GM19240 (cell line): ENCODE results near the gene THADA.
"Not testable (repeated sequence)": the region's sequence is repeated elsewhere in the genome, so short reads cannot be mapped to it uniquely, and the experiment has no call there.

ENCODE experiments used
- DNase-seq: peaks from one replicate; pipeline ENCODE4 v3.0.0; 2011; ENCODE audit warnings: low spot score; ENCODE audit not compliant: insufficient read length

The THADA gene

DNA sequence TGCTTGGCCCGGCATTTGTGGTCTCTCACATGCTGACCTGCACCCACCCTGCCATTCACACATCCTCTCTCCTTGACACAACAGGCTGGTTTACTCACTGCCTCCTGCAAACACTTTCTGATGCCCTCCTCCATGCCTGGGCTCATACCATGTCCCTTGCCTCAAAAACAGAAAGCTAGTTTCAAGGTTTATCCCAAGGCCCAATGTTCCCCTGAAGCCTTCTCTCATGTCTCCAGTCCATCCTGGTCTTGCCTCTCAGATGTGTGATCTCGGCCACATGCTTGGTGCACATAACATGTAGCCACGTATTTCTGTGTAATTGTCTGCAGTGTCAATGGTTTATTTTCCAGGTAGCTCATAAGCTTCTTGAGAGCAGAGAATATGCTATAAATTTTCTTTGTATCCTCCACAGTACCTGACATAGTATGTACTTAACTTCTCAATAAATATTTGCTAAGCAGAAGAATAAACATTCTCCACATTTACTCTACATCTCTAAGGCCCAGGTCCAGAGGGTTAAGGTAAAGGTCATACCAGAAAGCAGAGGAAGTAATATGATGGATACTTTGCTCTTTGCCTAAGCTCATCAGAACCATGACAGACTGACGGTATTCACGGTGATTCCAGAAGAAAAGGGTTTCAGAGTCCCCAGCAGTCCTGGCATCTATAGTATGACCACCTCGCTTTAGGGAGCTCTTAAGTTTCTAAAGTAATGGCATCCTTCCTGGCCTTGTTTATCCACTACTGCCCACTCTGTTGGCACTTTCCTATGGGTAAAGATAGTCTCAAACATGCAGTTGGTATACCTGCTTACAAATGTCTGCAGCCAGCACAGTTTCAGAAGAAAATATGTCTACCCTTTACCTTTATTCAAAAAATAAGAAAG is 206.0 kb downstream of the THADA start:
- DNase-seq: no peak

DNA sequence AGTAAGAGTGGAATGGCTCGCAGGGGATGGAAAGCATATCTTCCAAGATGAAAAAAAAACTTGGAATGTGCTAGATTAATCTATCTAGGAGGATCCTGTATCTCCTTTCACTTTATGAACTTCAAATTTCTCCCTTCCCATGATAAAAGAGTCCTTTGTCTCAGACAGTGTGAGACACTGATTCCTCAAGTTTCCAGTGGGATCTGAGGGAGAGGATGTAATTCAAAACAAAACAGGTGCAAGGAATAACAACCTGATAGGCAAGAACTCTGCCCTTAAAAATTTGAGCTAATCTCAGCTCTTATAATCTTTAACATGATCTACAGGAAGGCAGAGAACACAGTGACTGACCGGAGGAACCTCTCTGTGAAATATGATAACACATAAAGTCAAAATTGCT is 207.5 kb downstream of the THADA start:
- DNase-seq: no peak

GRCh38 chr2:43387092-43388062 is 208.5 kb downstream of the THADA start:
- no peak for DNase-seq

GRCh38 chr2:43386679-43387078 is 209.2 kb downstream of the THADA start:
- not testable (repeated sequence) for DNase-seq

GRCh38 chr2:43384143-43384542 is 211.7 kb downstream of the THADA start:
- DNase-seq: no peak

DNA sequence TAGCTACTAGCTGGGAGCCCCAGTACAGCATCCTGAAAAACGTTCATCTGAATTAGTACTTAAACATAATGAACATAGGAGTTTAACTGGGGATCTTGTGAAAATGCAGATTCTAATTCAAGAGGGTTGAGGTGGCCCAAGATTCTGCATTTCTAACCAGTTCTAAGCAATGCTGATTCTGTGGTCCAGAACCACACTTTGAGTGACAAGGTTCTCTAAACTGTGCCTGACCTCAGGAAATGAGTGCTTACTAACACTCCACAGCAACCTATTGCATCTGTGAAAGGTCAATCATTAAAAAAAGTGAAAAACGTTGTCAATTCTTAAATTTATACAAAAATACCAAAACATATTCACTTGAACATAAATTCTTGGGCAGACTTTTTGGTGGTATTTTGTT is 212.3 kb downstream of the THADA start:
- no peak for DNase-seq

DNA sequence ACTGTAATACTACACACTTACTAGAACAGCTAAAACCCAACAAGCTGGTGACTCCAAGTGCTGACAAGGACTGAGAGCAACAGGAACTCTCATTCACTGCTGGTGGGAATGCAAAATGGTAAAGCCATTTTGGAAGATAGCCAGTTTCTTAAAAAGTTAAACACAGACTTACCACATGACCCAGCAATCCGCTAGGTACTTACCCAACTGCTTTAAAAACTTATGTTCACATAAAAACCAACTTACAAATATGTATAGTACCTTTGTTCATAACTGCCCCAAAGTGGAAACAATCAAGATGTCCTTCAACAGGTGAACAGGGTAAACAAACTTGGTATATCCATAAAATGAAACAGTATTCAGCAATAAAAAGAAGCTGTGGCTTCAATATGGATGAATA is 216.3 kb downstream of the THADA start:
- no peak for DNase-seq

DNA sequence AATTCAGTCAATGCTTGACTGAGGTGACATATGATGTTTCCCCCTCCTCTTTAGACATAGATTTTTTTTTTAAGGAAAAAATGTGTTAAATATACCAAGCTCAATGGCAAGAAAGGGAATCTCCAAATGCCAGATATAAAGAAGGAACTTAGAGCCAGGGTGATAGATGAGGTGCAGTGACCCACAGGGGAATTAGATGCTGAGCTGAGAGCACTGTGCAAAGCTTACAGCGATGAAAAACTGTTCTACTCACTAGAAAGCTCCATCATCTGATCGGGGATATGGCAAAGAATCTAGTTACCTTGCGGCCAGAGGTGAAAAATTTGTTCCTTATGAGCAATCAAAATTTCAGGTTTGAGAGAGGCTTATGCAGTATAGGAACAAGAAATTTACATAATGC is 218.5 kb downstream of the THADA start:
- no peak for DNase-seq

DNA sequence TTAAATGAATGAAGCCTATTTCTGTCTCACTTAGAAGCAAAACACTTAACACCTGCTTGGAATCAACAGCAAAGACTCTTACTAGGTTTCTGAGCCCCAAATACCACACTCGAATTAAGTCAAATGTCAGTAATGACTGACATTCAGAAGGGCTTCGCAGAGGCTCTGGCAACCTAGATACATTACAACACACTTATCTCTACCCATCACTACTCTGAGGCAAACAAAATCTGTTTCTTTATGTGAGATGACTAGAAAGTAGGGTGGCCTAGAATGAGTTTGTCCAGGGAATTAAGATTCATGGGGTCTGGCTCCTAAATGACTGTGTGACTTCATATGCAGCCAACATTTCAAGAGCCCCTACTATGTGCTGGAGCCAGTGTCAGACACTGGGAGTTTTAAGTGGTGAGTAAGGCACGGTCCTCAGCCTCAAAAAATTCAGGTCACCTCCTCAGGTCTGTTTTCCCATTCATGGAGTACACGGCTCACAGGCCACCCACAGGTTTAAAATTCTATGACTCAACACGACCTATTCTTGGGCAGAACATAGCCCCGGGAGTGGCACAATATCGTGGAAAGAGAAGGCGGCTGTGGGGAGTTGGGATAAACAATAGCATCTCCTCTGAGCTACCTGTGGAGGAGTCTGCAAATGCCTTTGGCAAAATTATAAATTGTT is 219.2 kb downstream of the THADA start:
- DNase-seq: no peak

DNA sequence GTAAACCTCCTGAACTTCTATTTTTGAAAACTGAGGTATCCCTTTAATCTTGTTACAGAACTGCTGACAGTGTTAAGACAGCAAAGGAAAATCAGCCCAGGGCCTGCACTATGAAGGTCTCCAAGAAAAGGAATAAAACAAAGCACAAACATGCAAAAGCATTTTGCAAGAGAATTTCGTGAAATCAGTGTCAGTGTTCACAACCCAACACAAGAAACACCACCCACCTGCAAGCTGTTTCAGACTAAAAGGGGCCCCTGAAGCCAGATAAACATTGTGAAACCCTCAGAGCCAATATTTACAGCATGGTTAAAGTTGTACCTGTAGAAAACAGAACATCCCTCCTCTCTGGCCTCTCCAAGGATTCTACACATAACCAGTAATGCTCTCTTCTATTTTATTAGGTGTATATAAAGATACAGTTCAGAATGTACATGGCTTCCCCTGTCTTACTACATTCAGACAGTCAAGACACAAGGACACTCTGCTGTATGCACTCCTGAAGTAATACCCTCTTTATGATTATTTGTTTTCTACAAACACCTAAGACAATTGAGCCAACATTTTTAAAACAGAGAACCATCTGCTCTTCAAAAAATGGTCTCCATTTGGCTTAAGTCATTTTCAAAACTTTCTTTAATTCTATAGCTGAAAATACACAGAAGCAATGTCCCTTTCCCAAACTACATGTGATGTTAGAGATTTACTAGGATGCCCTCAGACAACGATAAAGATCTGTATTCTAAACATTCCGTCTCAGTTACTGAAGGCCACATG is 219.9 kb downstream of the THADA start:
- DNase-seq: no peak

GRCh38 chr2:43372416-43373081 is 223.3 kb downstream of the THADA start:
- DNase-seq: no peak

- DNase-seq: no peak
These were observed 225.1 kb downstream of the THADA start for GRCh38 chr2:43370705-43371104.

DNA sequence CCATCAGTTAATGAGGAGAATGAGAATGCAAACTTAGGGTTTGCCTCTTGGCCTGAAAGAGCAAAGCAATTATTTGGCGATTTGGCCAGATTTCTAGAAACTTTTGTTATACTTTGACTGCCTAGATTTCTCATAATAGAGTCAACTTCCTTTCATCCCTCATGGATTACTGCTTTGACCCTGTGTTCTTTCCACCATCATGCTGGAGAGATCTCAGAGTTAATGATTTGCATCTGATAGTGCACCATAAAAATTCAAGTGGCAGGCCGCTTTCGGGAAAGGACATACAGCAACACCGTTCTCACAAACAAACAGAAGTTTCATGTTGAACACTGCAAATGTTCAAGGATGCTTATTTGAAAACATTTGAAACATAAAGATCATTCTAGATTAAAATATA is 225.7 kb downstream of the THADA start:
- no peak for DNase-seq

- no peak for DNase-seq
These were observed 227.1 kb downstream of the THADA start for GRCh38 chr2:43368483-43369385.

DNA sequence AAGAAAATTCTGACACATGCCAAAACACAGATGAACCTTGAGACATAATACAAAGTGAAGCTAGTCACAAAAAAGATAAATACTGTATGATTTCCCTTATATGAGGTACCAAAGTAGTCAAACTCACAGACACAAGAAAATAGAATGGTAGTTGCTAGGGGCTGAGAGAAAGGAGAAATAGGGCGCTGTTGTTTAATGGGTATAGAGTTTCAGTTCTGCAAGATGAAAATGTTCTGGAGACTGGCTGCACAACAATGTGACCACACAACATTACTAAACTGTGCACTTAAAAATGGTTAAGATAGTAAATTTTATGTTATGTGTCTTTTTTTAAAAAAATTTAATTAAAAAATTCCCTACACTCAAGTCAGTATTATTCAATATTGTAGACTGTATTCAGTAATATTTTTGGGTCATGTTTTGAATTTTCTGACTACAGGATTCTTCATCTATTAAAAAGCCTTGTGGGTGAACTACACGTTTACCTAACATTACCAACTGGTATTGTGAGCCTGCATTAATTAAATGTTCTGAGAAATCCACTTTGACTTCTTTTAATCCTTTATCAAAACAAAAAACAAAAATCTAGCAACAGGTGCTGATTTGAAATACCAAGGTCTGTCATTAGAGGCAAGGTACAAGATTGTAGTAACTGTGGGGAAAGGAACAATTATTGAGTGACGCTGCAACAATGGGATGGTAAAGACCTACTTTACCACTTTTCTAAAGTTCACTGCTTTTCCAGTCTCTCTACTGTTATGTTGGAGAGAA is 228.6 kb downstream of the THADA start:
- DNase-seq: no peak

DNA sequence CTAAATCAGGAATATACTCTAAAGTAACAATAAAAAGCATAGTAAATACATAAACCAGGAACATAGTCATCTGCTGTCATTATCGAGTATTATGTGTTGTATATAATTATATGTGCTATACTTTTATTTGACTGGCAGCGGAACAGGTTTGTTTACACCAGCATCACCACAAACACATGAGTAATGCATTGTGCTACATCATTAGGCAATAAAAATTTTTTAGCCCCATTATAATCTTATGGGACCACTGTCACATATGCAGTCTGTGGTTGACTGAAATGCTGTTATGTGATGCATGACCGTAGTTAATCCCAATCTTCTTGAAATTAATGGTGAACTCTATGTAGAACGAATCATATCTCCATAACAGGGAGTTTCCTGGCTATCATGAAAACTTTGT is 232.7 kb downstream of the THADA start:
- no peak for DNase-seq

DNA sequence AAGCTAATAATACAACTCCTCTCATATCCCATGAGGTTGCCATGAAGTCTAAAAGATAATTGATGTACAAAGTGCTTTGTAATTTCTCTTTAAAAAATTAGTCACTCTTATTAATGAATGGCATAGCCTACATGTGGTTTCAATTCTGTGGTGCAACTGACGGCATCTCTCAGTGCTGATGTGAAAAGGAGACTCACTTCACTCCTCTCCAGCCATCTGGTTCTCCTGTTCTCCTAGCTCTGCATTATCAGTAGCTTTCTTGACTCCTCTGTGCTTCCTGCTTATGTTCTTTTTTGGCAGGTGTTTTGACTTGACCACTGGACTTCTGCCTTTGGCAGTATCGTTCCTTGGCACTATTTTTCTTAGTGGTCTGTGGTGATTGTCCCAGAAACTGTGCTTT is 234.6 kb downstream of the THADA start:
- DNase-seq: no peak

DNA sequence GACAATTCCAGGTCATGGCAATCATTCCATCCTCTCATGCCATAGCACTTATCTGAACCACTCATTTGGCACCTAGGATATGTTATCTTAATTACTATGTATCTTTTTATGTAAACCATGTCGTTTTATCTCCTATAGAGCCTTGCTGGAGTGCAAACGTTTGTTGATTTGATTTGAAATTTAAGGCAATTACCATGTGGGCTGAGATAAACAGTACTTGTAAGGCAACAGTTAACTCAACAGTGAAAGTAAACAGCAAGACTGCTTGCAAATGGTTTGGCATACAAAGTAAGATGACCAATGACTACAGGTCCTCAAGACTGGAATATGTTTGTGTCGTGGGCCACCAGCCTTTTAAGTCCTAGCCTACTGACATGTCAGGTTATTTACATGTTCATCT is 235.7 kb downstream of the THADA start:
- DNase-seq: no peak
